Loucy (cell line): ENCODE results near the gene THEM4.

Experiments used
- H2AFZ ChIP-seq: fragments of 200-600 bp; sonication (generic); 2 replicates; pipeline ENCODE4 v1.6.0; 2016; ENCODE audit warnings: antibody characterized with exemption, mild to moderate bottlenecking, low read length, moderate library complexity
- H3F3A ChIP-seq: fragments of 200-600 bp; 2 replicates; pipeline ENCODE4 v1.6.0; 2016; ENCODE audit warnings: antibody characterized with exemption, low read depth, mild to moderate bottlenecking
- H3K27me3 ChIP-seq: fragments of 200-600 bp; sonication (generic); 2 replicates; pipeline ENCODE4 v1.6.1; 2014; ENCODE audit warnings: low read length, mild to moderate bottlenecking; ENCODE audit not compliant: insufficient read depth, poor library complexity, severe bottlenecking
- H3K36me3 ChIP-seq: fragments of 200-600 bp; sonication (generic); 2 replicates; pipeline ENCODE4 v1.6.1; 2016; ENCODE audit warnings: low read length; ENCODE audit not compliant: insufficient read depth
- H3K4me1 ChIP-seq: fragments of 200-600 bp; sonication (generic); 2 replicates; pipeline ENCODE4 v1.5.1; 2014; ENCODE audit warnings: low read length, mild to moderate bottlenecking; ENCODE audit not compliant: insufficient read depth, poor library complexity, severe bottlenecking
- H3K4me2 ChIP-seq: fragments of 200-600 bp; sonication (generic); 2 replicates; pipeline ENCODE4 v1.6.0; 2014; ENCODE audit warnings: antibody characterized with exemption, low read length, low read depth, mild to moderate bottlenecking; ENCODE audit not compliant: poor library complexity, severe bottlenecking
- H3K4me3 ChIP-seq: fragments of 200-600 bp; sonication (generic); 2 replicates; pipeline ENCODE4 v1.5.1; 2014; ENCODE audit warnings: low read length, mild to moderate bottlenecking, mixed read lengths; ENCODE audit not compliant: poor library complexity, severe bottlenecking
- H3K79me2 ChIP-seq: fragments of 200-600 bp; sonication (generic); 2 replicates; pipeline ENCODE4 v1.6.1; 2014; ENCODE audit warnings: low read length; ENCODE audit not compliant: insufficient read depth
- H3K9ac ChIP-seq: fragments of 200-600 bp; sonication (generic); 2 replicates; pipeline ENCODE4 v1.6.0; 2014; ENCODE audit warnings: mild to moderate bottlenecking, low read depth, low read length, moderate library complexity; ENCODE audit not compliant: poor library complexity, severe bottlenecking
- H3K9me2 ChIP-seq: fragments of 200-600 bp; sonication (generic); replicated peaks from 2 replicates; pipeline ENCODE4 v1.6.1; 2016; ENCODE audit warnings: low read depth, low read length, mixed read lengths
- H3K9me3 ChIP-seq: fragments of 200-600 bp; sonication (generic); 2 replicates; pipeline ENCODE4 v1.6.1; 2014; ENCODE audit warnings: mild to moderate bottlenecking, antibody characterized with exemption, low read length, low read depth; ENCODE audit not compliant: insufficient read depth
- H4K20me1 ChIP-seq: fragments of 200-600 bp; sonication (generic); 2 replicates; pipeline ENCODE4 v1.6.0; 2014; ENCODE audit warnings: antibody characterized with exemption, low read length, mild to moderate bottlenecking; ENCODE audit not compliant: insufficient read depth, poor library complexity, severe bottlenecking
- EZH2phosphoT487 ChIP-seq: fragments of 200-600 bp; IDR thresholded peaks from 2 replicates; pipeline ENCODE4 v1.6.1; 2018; ENCODE audit warnings: antibody characterized with exemption, mild to moderate bottlenecking, moderate library complexity, borderline replicate concordance
- TF ChIP-seq, protein P1 (sequence below): fragments of 200-600 bp; sonication (generic); conservative IDR thresholded peaks from 2 replicates; pipeline ENCODE4 v1.5.1; 2014; ENCODE audit warnings: mild to moderate bottlenecking, antibody characterized with exemption, low read length

The THEM4 gene

DNA sequence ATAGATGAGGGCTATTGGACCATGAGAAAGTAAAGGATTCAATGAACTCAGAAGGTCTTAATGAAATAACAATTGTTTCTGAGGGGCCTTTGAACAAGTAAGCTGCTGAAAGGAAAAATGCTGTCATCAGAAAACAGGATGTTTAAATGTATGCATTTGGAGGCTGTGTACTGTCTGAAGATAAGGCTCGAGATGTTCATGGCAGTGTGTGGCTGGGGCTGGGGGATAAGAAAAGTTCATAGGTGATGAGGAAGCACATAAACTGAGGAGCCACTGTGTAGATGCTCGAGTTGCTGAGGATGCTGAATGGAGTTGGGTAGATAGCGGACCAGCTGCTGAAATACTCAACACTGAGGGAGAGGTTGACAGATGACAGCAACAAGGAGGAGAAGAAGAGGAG, 17.8 kb downstream of the THEM4 start:
- no peaks in the 10 kb centered on the region for H3K9me3 ChIP-seq
- H3K4me3 ChIP-seq: no peak overlapping the region
- no peaks in the 10 kb centered on the region for H3F3A ChIP-seq
- H3K9ac ChIP-seq: no peak overlapping the region
- H4K20me1 ChIP-seq: no peaks in the 10 kb centered on the region
- H3K9me2 ChIP-seq: no peaks in the 10 kb centered on the region
- no peaks in the 10 kb centered on the region for H3K4me1 ChIP-seq
- H3K36me3 ChIP-seq: no peaks in the 10 kb centered on the region
- no peaks in the 10 kb centered on the region for H3K79me2 ChIP-seq
- no peak overlapping the region for H3K4me2 ChIP-seq
- H3K27me3 ChIP-seq: no peaks in the 10 kb centered on the region
- TF ChIP-seq, protein P1, sequence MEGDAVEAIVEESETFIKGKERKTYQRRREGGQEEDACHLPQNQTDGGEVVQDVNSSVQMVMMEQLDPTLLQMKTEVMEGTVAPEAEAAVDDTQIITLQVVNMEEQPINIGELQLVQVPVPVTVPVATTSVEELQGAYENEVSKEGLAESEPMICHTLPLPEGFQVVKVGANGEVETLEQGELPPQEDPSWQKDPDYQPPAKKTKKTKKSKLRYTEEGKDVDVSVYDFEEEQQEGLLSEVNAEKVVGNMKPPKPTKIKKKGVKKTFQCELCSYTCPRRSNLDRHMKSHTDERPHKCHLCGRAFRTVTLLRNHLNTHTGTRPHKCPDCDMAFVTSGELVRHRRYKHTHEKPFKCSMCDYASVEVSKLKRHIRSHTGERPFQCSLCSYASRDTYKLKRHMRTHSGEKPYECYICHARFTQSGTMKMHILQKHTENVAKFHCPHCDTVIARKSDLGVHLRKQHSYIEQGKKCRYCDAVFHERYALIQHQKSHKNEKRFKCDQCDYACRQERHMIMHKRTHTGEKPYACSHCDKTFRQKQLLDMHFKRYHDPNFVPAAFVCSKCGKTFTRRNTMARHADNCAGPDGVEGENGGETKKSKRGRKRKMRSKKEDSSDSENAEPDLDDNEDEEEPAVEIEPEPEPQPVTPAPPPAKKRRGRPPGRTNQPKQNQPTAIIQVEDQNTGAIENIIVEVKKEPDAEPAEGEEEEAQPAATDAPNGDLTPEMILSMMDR: no peak
- no peak for TF ChIP-seq EZH2phosphoT487
- no peak overlapping the region for H2AFZ ChIP-seq

DNA sequence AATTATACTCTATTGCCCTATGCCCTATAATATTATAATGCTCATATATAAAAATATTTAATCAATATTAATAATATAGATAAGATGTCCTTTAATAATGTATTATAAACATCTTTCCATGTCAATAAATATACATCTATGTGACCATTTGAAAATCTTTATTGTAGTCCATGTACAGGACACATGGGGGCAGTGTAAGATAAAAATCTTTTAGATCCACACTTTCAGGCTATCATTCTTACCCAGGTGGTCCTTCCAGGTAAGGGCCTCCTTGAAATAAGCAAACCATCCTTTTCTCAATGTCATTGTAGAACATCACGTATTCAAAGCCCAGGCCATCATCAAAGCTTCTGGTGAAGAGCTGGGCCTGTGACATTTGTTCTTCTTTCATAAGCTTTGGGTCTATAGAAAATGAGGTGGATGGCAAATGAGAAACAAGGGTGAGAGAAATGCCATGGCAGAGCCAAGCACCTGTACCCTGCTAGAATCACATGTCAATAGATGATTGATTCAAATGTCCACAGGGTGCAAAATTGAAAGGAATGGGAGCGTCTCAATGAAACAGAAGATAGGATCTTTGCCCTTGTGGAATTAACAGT, 20.2 kb downstream of the THEM4 start:
- no peaks in the 10 kb centered on the region for H3K27me3 ChIP-seq
- no peaks in the 10 kb centered on the region for H3K36me3 ChIP-seq
- H3K4me2 ChIP-seq: no peak overlapping the region
- H3K9ac ChIP-seq: no peak overlapping the region
- H3K4me1 ChIP-seq: no peaks in the 10 kb centered on the region
- no peaks in the 10 kb centered on the region for H3K79me2 ChIP-seq
- H4K20me1 ChIP-seq: no peaks in the 10 kb centered on the region
- no peak overlapping the region for H3K4me3 ChIP-seq
- TF ChIP-seq, protein P1: peak; percentile 60
- TF ChIP-seq EZH2phosphoT487: no peak
- H3K9me2 ChIP-seq: no peaks in the 10 kb centered on the region
- no peaks in the 10 kb centered on the region for H3K9me3 ChIP-seq
- no peaks in the 10 kb centered on the region for H3F3A ChIP-seq
- no peak overlapping the region for H2AFZ ChIP-seq

DNA sequence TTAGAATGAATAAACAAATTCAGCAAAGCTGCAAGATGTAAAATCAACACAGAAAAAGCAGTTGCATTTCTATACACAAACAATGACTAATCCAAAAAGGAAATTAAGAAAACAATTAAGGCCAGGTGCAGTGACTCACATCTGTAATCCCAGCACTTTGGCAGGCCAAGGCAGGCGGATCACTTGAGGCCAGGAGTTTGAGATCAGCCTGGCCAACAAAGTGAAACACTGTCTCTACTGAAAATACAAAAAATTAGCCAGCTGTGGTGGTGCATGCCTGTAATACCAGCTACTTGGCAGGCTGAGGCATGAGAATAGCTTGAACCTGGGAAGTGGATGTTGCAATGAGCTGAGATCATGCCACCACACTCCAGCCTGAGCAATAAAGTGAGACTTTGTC, 22.3 kb downstream of the THEM4 start:
- H3K4me1 ChIP-seq: no peaks in the 10 kb centered on the region
- no peaks in the 10 kb centered on the region for H3K36me3 ChIP-seq
- H3K4me3 ChIP-seq: no peak overlapping the region
- H3K9me3 ChIP-seq: no peaks in the 10 kb centered on the region
- no peaks in the 10 kb centered on the region for H3F3A ChIP-seq
- H3K9me2 ChIP-seq: no peaks in the 10 kb centered on the region
- no peak overlapping the region for H2AFZ ChIP-seq
- H3K79me2 ChIP-seq: no peaks in the 10 kb centered on the region
- H3K4me2 ChIP-seq: no peak overlapping the region
- H3K27me3 ChIP-seq: no peaks in the 10 kb centered on the region
- H4K20me1 ChIP-seq: no peaks in the 10 kb centered on the region
- TF ChIP-seq, protein P1: no peak
- TF ChIP-seq EZH2phosphoT487: no peak
- H3K9ac ChIP-seq: no peak overlapping the region
